ENCODE results near the gene CYB561D1. TPM values are rescaled to one million over a fixed set of nuclear protein-coding genes. Genes with fewer than 3 reads are reported as not detected.

Gene CYB561D1
- total and polyA plus RNA-seq, 5 donors: 2.8 to 6.6 (median 5.1) TPM

DNA sequence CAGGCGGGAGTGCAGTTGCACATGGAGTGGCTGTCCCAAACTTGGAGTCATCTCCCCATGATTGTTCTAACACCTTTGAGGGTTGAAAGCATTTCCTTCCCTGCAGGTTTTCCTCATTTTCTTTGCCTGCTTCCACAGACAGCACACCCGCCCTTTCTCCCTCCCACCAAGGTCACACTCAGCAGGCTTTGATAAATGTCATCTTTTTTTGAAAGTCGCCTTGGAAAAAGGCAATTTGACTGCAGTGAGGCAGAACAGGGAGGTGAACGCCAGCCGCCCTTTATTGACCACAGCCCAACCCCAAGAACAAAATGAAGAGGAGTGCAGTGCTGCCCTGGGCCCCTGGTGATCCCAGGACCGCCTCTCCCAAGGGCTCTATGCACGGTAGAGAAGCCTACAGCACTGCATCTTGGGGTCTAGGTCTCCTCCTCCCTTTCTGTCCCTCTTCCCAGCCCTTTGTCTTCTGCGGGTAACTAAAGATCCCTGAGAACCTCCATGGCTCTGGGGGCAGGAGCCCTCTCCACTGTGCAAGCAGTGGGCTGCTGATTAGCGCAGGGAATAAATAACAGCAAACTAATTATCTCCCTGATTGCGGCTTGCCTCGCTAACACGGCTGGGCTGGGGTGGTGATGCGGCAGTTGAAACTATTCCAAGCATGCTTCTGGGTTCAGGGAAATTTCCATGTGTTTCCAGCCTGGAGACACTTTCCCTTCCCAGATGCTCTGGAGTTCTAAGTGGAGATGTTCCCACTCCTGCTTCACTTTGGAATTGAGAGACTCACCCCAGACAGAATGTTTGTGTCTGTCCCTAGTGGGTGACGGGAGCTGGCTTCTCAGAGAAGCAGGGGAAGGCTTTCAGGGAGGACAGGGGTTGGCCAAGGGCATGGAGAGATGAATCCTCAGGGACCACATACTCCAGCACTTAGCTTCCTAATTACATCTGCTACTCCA, 27.4 kb downstream of the CYB561D1 start:
- DNase-seq (no peak), ATAC-seq (no peak)
- H3K27ac ChIP-seq (ENCODE audit: low read length): no peak overlapping the region
- 49% methylated on average over 14 of the region's 14 CpGs for WGBS
- intact Hi-C loops (cut with DNase I): no loop called here
- no peaks in the 10 kb centered on the region for H3K27me3 ChIP-seq (ENCODE audit: control insufficient read depth, insufficient read depth)
- peaks cover 3% of the 10 kb centered on the region for H3K4me1 ChIP-seq (ENCODE audit: control insufficient read depth, insufficient read depth, low read length)
- no peak overlapping the region for H3K4me3 ChIP-seq (ENCODE audit: low read length)
- no peaks in the 10 kb centered on the region for H3K9me3 ChIP-seq (ENCODE audit: control insufficient read depth, low read length)

GRCh38 chr1:109522026-109522425, 28.1 kb downstream of the CYB561D1 start:
- Histone ChIP-seq H3K4me1 (ENCODE audit: control insufficient read depth, insufficient read depth, low read length) (peaks cover 3% of the 10 kb centered on the region), H3K4me3 (ENCODE audit: low read length) (no peak overlapping the region), H3K9me3 (ENCODE audit: control insufficient read depth, low read length) (no peaks in the 10 kb centered on the region), H3K27ac (ENCODE audit: low read length) (no peak overlapping the region), H3K27me3 (ENCODE audit: control insufficient read depth, insufficient read depth) (no peaks in the 10 kb centered on the region)
- 81% methylated on average over 7 of the region's 7 CpGs for WGBS
- intact Hi-C loops (cut with DNase I): no loop called here
- no peak for DNase-seq
- no peak for ATAC-seq

DNA sequence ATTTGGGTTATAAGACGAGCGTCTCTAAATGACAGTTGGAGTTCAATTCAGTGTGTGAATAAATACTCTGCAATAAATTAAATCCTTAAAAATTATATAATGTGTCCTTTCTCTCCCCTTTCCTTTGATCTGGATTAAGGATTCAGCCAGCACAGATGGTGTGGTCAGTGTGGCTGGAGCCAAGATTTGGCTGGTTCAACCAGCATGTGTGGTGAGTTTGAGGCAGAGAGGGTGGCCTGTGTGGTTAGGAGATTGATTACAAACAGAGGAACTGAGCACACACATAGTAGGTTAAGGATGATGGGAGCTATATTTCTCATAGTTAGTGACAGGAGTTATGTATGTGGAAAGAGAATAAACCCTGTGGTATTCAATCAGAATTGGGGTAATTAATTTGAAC, 29.8 kb downstream of the CYB561D1 start:
- peaks cover 3% of the 10 kb centered on the region for H3K4me1 ChIP-seq (ENCODE audit: control insufficient read depth, insufficient read depth, low read length)
- ATAC-seq (no peak), DNase-seq (no peak)
- H3K27ac ChIP-seq (ENCODE audit: low read length): no peak overlapping the region
- intact Hi-C loops (cut with DNase I): no loop called here
- H3K4me3 ChIP-seq (ENCODE audit: low read length): no peak overlapping the region
- H3K9me3 ChIP-seq (ENCODE audit: control insufficient read depth, low read length): no peaks in the 10 kb centered on the region
- H3K27me3 ChIP-seq (ENCODE audit: control insufficient read depth, insufficient read depth): no peaks in the 10 kb centered on the region
- WGBS: 89% methylated on average over 2 of the region's 2 CpGs

DNA sequence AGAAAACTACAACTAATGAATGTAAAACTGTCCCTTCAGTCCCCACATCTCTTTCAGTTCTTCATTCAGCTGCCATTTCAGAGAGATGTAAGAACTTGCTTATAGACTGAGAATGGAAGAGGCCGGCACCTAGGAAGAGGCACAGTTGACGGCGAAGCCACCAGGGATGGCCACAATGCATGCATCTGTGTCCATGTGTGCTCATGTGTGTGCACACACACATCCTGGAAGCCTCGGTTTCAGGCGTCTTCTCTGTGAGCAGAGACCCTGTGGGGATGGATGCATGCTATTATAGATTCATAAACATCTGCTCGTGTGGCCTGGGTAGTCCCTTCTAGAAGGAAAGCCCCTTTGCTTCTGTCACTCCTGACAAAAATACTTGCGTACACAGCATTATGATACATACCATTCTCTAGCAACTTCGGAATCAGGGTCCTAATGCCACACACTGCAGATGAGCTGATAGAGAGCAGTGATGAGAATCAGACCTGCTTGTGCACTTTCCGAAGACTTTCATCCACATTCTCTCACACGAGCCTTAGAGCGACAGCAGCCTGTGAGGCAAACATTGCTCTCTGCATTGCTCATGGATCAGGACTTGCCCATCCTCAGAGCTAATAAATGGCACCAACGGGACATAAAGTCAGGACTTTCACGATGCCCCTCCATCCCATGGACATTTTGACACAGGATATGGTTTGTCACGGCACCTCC, 33.4 kb downstream of the CYB561D1 start:
- DNase-seq (no peak), ATAC-seq (no peak)
- no peaks in the 10 kb centered on the region for H3K4me1 ChIP-seq (ENCODE audit: control insufficient read depth, insufficient read depth, low read length)
- 76% methylated on average over 14 of the region's 14 CpGs for WGBS
- H3K27me3 ChIP-seq (ENCODE audit: control insufficient read depth, insufficient read depth): no peaks in the 10 kb centered on the region
- no peaks in the 10 kb centered on the region for H3K9me3 ChIP-seq (ENCODE audit: control insufficient read depth, low read length)
- intact Hi-C loops (cut with DNase I): loop anchor here in 1 of 4 donors (2.0 kb wide), 1 partner anchor 30 kb away; no protein-coding TSS in a partner anchor
- H3K4me3 ChIP-seq (ENCODE audit: low read length): no peak overlapping the region
- no peak overlapping the region for H3K27ac ChIP-seq (ENCODE audit: low read length)

DNA sequence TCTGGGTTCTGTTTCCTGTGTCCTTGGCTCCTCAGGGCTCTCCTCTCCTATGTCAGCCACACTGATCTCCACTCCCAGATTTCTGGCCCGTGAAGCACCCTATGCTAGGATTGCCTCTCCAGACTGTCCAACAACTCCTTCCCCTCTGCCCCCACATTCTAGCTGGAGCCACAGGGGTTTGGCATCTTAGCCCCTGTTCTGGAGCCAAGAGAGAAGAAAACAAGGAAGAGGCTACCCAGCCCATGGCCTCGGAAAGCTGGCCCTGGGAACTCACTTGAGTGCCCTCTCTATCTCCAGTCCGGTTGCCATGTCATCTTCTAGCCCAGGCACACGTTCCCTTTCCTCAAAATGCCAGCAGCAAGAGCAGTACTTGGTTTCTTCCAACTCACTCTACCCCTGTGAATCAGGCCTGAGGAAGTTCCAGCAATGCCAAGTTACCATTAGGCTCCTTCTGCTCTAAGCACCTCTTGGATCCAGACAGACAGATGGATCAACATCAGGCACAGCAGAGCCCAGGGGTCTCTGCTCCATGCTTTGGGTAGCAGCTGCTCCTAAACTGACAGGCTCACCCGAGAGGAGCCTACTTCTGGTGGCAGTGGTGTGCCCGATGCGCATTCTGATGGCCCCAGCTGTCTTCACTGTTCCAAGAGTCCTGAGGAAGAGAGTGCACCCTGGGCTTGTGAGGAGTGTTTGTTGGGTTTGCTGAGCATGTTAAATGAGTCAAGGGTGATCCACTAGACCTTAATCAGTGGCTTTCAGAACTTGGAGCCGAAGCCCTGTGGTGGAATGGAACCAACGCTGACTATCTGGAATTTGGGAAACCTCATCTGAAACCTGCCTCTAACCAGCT, 34.2 kb downstream of the CYB561D1 start:
- no peak for ATAC-seq
- WGBS: 85% methylated on average over 9 of the region's 9 CpGs

DNA sequence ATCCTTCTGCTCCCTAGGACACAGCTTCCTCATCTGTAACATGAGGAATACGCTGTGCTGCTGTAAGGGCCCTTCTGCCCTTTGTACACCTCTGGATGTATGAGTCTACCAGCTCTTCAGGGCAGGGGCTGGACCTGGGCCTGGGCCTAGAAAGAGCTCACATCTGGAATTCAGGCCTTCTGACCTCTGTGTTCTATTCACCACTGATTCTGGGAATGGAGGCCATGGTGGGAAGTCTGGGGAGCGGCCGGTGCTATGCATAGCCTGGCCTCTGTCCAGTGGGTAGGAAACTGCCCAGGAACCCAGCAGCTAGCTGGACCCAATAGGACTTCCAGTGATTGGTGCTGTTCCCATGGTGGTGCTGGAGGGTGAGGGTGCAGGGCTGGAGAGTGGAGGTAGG, 34.8 kb downstream of the CYB561D1 start:
- WGBS: 92% methylated on average over 3 of the region's 3 CpGs
- no peaks in the 10 kb centered on the region for H3K4me1 ChIP-seq (ENCODE audit: control insufficient read depth, insufficient read depth, low read length)
- no peak overlapping the region for H3K27ac ChIP-seq (ENCODE audit: low read length)
- intact Hi-C loops (cut with DNase I): no loop called here
- H3K4me3 ChIP-seq (ENCODE audit: low read length): no peak overlapping the region
- no peaks in the 10 kb centered on the region for H3K27me3 ChIP-seq (ENCODE audit: control insufficient read depth, insufficient read depth)
- DNase-seq (no peak), ATAC-seq (no peak)
- H3K9me3 ChIP-seq (ENCODE audit: control insufficient read depth, low read length): no peaks in the 10 kb centered on the region

More for the DNA sequence above, 34.2 kb downstream of the CYB561D1 start:
- H3K27ac ChIP-seq (ENCODE audit: low read length): no peak overlapping the region
- no peaks in the 10 kb centered on the region for H3K9me3 ChIP-seq (ENCODE audit: control insufficient read depth, low read length)
- no peaks in the 10 kb centered on the region for H3K27me3 ChIP-seq (ENCODE audit: control insufficient read depth, insufficient read depth)
- no peaks in the 10 kb centered on the region for H3K4me1 ChIP-seq (ENCODE audit: control insufficient read depth, insufficient read depth, low read length)
- intact Hi-C loops (cut with DNase I): loop anchor here in 1 of 4 donors (2.0 kb wide), 1 partner anchor 31 kb away; no protein-coding TSS in a partner anchor
- DNase-seq: no peak
- H3K4me3 ChIP-seq (ENCODE audit: low read length): no peak overlapping the region

- intact Hi-C loops (cut with DNase I): loop anchor here in 2 of 4 donors (5.0 kb wide), 2 partner anchors 38 to 268 kb away; partner anchors contain the start of gene CYB561D1 (in 1 of the 2)
- no peaks in the 10 kb centered on the region for H3K9me3 ChIP-seq (ENCODE audit: control insufficient read depth, low read length)
- WGBS: 58% methylated on average over 8 of the region's 8 CpGs
- H3K27ac ChIP-seq (ENCODE audit: low read length): no peak overlapping the region
- no peaks in the 10 kb centered on the region for H3K4me1 ChIP-seq (ENCODE audit: control insufficient read depth, insufficient read depth, low read length)
- DNase-seq: no peak
- no peak for ATAC-seq
- H3K27me3 ChIP-seq (ENCODE audit: control insufficient read depth, insufficient read depth): no peaks in the 10 kb centered on the region
- H3K4me3 ChIP-seq (ENCODE audit: low read length): no peak overlapping the region
Measured at GRCh38 chr1:109529881-109530456, 36.1 kb downstream of the CYB561D1 start.

- no peak for DNase-seq
- H3K9me3 ChIP-seq (ENCODE audit: control insufficient read depth, low read length): no peaks in the 10 kb centered on the region
- H3K27ac ChIP-seq (ENCODE audit: low read length): no peak overlapping the region
- no peak overlapping the region for H3K4me3 ChIP-seq (ENCODE audit: low read length)
- 67% methylated on average over 13 of the region's 13 CpGs for WGBS
- intact Hi-C loops (cut with DNase I): loop anchor here in 2 of 4 donors (5.0 kb wide), 2 partner anchors 38 to 268 kb away; partner anchors contain the start of gene CYB561D1 (in 1 of the 2)
- no peak for ATAC-seq
- H3K4me1 ChIP-seq (ENCODE audit: control insufficient read depth, insufficient read depth, low read length): no peaks in the 10 kb centered on the region
- H3K27me3 ChIP-seq (ENCODE audit: control insufficient read depth, insufficient read depth): no peaks in the 10 kb centered on the region
Measured at GRCh38 chr1:109530457-109531087, 36.7 kb downstream of the CYB561D1 start.

- Histone ChIP-seq H3K4me1 (ENCODE audit: control insufficient read depth, insufficient read depth, low read length) (no peaks in the 10 kb centered on the region), H3K4me3 (ENCODE audit: low read length) (no peak overlapping the region), H3K27ac (ENCODE audit: low read length) (no peak overlapping the region), H3K9me3 (ENCODE audit: control insufficient read depth, low read length) (no peaks in the 10 kb centered on the region), H3K27me3 (ENCODE audit: control insufficient read depth, insufficient read depth) (no peaks in the 10 kb centered on the region)
- intact Hi-C loops (cut with DNase I): loop anchor here in 2 of 4 donors (5.0 kb wide), 2 partner anchors 39 to 269 kb away; partner anchors contain the start of gene CYB561D1 (in 1 of the 2)
- DNase-seq (no peak), ATAC-seq (no peak)
- 71% methylated on average over 4 of the region's 4 CpGs for WGBS
Measured at GRCh38 chr1:109531380-109531779, 37.5 kb downstream of the CYB561D1 start.

All from right cardiac atrium (tissue), 5 donors.